GM21619 (cell line): ENCODE measurements around the gene HAGH.
"Not testable (repeated sequence)": the region's sequence is repeated elsewhere in the genome, so short reads cannot be mapped to it uniquely, and the experiment has no call there.

ENCODE experiments used
- ATAC-seq: cut with Tn5 transposase; IDR thresholded peaks from one replicate; pipeline ENCODE4 v1.9.1; 2021; ENCODE audit not compliant: unreplicated experiment

HAGH gene

GRCh38 chr16:1812732-1813163 is 13.9 kb downstream of the HAGH start:
- no peak for ATAC-seq

GRCh38 chr16:1810536-1810935 is 16.1 kb downstream of the HAGH start:
- no peak for ATAC-seq

DNA sequence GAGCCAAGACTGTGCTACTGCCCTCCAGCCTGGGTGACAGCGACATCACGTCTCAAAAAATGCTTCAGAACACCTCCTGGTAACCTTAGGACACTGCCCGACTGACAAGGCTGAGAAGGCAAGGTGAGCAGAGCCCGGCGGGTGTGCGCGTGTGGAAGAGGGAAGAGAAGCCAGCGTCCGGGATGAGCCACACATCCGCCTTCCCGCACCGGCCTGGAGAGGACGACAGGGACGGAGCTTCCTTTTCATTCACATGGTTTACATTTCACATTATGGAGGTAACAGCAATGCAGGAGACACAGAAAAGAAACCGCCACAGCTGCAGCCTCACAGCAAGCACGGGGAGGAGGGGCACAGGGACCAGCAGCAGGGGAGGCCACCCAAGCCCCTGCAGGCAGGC is 16.5 kb downstream of the HAGH start:
- no peak for ATAC-seq

- ATAC-seq: no peak
Measured at GRCh38 chr16:1809281-1809801, 17.3 kb downstream of the HAGH start.

- ATAC-seq: no peak
Measured at GRCh38 chr16:1808691-1809090, 17.9 kb downstream of the HAGH start.

- ATAC-seq: no peak
Measured at GRCh38 chr16:1807626-1808025, 19.0 kb downstream of the HAGH start.

GRCh38 chr16:1800701-1801100 is 25.9 kb downstream of the HAGH start:
- no peak for ATAC-seq

DNA sequence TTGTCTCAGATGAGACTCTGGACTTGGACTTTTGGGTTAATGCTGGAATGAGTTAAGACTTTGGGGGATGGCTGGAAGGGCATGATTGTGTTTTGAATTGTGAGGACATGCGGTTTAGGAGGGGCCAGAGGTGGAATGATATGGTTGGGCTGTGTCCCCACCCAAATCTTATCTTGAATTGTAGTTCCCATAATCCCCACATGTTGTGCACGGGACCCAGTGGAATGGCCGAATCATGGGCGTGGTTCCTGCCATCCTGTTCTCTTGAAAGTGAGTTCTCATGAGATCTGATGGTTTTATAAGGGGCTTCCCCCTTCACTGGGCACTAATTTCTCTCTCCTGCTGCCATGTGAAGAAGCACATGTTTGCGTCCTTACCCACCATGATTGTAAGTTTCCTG is 27.4 kb downstream of the HAGH start:
- ATAC-seq: not testable (repeated sequence)

DNA sequence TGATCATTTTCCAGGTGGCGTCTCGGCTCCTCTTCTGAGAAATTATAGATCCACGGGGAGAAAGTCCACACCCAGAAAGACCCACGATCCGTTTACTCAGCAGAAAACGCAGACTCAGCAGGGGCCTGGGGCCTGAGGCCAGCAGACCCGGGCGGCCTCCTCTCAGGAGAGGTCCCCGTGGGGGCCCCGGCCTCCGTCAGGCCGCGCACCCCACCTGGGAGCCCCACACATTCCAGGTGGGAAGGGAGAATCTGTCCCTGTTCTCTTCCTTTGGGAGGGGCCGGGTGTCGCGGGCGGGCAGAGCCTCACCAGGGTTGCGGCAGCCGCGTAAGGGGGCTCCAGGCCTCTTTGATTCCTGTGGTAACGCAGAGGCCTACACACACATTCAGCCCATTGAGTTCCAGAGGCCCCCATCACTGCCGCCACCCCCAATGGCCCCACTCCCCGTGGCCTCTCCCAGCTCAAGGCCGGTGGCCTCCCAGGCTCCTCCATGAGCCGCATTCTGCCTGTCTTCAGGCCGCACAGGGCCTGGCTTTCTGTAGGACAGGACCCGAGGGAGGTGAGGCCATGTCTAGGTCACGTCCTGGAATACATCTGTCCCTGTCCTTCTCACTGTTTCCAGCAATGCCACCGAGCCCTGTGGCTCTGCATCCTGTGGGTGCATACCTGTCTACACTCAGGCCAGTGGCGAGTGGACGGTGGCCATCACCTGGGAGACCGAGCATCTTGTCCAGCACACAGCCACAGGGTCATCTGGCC is 31.5 kb downstream of the HAGH start:
- no peak for ATAC-seq

DNA sequence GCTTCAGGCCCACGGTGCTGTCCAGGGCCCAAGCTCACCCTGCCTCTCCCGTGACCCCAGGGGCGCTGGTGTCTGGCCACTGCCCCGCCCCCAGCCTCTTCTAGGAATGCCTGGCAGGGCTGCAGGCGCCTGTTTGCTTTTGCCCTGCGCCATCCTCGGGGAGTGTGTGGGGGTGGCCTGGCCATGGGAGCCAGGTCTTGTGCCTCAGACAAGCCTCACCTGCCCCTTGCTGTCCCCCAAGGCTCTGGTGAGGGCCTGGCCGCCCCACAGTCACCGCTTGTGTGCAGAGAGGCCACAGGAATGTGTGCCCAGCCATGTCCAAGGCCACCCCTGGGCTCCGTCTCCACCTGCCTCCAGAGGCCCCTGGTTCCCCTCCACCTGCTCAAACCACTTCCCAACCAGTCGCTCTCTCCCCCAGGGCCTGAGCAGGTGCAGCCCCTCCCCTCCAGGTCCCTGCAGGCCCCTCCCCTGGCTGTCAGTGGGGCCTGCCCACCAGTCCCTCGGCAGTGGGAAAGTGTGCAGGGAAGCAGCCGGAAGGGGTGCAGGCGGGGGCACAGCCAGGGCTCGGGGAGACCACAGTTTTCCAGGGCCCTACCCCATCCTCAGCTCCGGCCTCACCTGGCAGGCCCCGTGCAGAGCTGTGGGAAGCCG is 32.3 kb downstream of the HAGH start:
- ATAC-seq: no peak

DNA sequence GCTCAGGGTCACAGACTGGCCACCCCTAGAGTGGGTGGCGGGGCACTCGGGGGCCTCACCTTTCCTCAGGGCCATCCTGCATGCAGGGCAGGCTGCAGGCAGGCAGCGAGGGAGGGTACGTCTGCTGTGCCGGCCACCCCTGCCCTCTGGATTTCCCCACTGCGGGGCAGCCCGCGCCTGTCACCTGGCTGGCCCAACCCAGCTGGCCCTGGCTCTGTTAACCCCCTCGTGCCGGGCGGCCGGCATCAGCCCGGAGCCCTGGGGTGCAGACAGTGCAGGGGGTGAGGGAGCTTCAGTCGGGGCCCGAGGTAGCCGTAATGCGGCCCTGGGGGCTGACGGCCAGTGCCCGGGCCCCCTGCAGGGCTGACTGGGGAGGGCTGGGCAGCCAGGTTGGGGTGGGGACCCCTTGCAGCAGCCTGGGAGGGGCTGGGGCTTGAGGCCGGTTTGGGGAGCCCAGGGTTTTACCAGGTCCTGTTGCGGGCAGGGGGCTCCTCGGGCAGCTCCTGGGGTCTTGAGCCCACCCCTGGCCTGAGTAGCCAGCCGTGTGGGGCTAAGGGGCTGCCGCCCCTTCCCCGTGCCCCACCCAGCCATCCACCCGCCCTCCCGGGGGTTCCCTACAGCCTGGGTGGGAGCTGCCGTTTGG is 32.9 kb downstream of the HAGH start, which contains the start of gene IGFALS:
TSS of gene IGFALS (minus strand) at position 128 of the 643 bp plus-strand sequence. CDS start at position 75, 53 bp downstream.
- no peak for ATAC-seq

GRCh38 chr16:1792836-1793577 is 33.6 kb downstream of the HAGH start:
- no peak for ATAC-seq

DNA sequence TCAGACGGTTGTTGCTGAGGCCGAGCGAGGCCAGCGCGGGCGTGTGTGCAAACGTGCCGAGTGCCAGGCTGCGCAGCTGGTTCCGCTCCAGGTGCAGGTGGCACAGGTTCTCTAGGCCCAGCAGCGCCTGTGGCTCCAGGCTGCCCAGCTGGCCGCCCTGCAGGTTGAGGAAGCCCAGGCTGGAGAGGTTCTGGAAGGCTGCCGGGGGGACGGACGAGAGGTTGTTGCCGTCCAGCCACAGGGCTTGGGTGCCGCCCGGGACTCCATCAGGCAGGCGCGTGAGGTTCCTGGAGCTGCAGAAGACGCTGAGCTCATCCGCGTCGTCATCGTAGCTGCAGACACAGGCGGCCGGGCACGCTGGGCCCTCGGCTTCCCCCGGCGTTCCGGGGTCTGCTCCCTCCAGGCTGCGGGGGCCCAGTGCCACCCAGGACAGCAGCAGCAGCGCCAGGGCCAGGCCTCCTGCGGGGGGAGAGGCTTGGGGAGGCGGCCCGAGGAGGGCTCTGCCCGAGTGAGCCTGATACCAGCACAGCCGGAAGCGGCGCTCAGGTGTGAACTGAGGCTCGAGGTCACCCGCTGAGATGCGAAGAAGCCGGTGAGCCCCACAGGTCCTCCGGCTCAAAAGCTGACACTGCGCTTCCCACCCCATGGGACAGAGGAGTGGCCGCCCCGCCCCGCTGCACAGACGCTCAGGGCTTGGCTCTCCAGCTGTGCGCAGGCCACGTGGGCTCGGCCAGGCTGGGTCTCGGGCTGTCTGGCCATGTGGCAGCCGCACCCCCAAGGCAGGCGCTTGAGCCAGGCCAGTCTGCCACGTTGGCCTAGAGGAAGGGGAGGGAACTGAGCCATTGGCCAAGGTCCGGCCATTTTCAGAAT is 34.4 kb downstream of the HAGH start:
- ATAC-seq: no peak

GRCh38 chr16:1791256-1791942 is 35.2 kb downstream of the HAGH start:
- ATAC-seq: no peak

GRCh38 chr16:1790611-1791255 is 35.9 kb downstream of the HAGH start:
- no peak for ATAC-seq

- no peak for ATAC-seq
Measured at GRCh38 chr16:1790261-1790610, 36.4 kb downstream of the HAGH start.

DNA sequence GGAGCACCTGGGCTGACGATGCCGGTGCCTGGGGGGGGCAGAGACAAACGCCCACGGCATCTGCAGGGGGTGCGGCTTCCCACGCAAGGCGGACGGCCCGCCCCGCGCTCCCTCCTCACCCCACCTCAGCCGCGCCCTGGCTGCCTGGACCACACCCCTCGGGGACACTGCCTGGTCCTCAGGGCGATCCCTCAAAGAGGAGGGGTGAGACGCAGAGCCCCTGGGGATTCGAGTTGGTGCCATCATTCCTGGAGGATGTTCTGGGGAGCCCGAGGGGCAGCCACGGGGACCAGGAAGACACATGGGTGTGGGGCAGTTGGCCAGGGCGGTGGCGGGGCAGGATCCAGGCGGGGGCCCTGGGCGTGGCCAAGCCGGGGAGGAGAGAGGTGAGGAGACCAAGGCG is 37.0 kb downstream of the HAGH start:
- ATAC-seq: no peak

DNA sequence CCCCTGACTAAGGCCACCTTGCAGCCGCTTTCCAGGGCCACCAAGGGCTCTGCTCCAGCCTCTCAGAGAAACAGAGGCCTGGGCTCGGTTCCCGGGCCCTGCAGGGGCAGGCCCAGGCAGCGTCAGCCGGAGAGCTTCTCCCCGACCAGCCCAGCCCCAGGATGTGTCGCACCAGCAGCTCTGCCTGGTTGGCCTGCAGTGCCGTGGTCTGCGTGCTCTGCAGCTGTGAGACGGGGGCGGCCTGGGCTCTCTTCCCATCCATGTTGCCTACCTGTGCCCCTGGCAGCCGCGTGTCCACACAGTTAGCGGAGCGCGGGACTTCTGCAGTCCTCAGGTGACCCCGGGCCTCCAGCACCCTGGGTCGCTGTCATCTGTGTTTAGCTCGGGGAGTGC is 37.9 kb downstream of the HAGH start:
- no peak for ATAC-seq

DNA sequence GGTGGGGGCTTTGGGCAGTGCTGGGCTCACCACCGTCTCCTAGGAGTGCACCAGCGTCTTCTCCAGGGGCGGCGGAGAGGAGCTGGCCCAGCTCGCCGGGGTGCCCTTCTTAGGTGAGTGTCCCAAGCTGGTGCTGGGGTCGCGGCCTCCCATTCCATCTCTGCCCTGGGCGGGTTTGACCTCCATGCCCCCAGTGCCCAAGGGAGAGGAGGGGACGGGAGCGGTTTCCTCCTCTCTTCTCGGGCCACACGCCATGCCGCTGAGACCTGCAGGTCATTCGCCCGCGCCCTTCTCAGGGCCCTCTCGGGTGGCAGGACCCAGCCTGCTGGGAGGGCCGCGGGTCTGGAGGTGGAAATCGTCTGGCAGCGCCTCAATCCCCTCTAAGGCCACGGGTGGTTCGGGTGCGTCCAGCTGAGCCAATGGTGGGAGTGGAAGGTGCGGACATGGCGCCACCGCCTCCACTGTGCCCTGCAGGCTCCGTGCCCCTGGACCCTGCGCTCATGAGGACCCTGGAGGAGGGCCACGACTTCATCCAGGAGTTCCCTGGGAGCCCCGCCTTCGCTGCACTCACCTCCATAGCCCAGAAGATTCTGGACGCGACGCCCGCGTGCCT is 38.4 kb downstream of the HAGH start:
- ATAC-seq: no peak
